ENCODE data around the gene CHMP2A.

DNA sequence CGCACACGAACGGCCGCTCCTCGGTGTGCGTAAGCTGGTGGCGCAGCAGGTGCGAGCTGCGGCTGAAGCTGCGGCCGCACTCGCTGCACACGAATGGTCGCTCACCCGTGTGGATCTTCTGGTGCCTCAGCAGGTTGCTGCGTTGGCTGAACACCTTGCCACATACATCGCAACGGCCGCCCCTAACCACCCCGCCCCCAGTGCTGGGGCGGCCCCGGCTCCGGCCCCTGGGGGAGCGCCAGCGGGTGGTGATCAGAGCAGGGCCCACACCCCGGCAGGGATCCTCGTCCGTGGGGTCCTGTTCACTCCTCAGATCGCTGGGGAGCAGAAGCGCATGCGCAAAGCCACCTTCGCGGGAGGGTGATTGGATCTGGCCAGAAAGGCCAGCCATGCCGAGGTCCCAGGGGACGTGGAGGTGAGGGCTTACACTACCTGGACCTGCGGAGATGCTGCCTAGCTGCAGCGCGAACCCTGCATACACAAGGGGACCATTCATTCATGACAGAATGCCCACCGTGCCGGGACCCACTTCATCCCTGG lies 8.2 kb upstream of the CHMP2A start:
- TF ChIP-seq, protein P1, sequence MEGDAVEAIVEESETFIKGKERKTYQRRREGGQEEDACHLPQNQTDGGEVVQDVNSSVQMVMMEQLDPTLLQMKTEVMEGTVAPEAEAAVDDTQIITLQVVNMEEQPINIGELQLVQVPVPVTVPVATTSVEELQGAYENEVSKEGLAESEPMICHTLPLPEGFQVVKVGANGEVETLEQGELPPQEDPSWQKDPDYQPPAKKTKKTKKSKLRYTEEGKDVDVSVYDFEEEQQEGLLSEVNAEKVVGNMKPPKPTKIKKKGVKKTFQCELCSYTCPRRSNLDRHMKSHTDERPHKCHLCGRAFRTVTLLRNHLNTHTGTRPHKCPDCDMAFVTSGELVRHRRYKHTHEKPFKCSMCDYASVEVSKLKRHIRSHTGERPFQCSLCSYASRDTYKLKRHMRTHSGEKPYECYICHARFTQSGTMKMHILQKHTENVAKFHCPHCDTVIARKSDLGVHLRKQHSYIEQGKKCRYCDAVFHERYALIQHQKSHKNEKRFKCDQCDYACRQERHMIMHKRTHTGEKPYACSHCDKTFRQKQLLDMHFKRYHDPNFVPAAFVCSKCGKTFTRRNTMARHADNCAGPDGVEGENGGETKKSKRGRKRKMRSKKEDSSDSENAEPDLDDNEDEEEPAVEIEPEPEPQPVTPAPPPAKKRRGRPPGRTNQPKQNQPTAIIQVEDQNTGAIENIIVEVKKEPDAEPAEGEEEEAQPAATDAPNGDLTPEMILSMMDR (IDR thresholded peaks at IDR 0.05; ENCODE audit: poor library complexity): no peak
- no peak for TF ChIP-seq EZH2phosphoT487 (IDR thresholded peaks at IDR 0.05; ENCODE audit: low read depth, severe bottlenecking, unreplicated experiment)

Measured in hepatocyte (in vitro differentiated cells).